Measurements from ENCODE around the gene STAB2. TPM values are rescaled to one million over a fixed set of nuclear protein-coding genes. Genes with fewer than 3 reads are reported as not detected.

Gene STAB2
- total RNA-seq, 1 donor from 2014 or later = not detected

GRCh38 chr12:103801709-103802585 lies 214.9 kb downstream of the STAB2 start:
- Mint-ChIP-seq H3K27ac (ENCODE audit: unreplicated experiment) (peak overlapping the region; percentile 84), H3K27me3 (ENCODE audit: low read depth) (no peaks in the 10 kb centered on the region), H3K9me3 (ENCODE audit: low read depth) (peaks cover 2% of the 10 kb centered on the region), H3K4me1 (ENCODE audit: low read depth) (peaks cover 61% of the 10 kb centered on the region), H3K36me3 (ENCODE audit: low read depth) (peaks cover 25% of the 10 kb centered on the region), H3K4me3 (ENCODE audit: unreplicated experiment) (no peak overlapping the region)
- DNase-seq (ENCODE audit: low spot score) = no peak
- TF ChIP-seq, protein P1, sequence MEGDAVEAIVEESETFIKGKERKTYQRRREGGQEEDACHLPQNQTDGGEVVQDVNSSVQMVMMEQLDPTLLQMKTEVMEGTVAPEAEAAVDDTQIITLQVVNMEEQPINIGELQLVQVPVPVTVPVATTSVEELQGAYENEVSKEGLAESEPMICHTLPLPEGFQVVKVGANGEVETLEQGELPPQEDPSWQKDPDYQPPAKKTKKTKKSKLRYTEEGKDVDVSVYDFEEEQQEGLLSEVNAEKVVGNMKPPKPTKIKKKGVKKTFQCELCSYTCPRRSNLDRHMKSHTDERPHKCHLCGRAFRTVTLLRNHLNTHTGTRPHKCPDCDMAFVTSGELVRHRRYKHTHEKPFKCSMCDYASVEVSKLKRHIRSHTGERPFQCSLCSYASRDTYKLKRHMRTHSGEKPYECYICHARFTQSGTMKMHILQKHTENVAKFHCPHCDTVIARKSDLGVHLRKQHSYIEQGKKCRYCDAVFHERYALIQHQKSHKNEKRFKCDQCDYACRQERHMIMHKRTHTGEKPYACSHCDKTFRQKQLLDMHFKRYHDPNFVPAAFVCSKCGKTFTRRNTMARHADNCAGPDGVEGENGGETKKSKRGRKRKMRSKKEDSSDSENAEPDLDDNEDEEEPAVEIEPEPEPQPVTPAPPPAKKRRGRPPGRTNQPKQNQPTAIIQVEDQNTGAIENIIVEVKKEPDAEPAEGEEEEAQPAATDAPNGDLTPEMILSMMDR (IDR thresholded peaks at IDR 0.05) = no peak

DNA sequence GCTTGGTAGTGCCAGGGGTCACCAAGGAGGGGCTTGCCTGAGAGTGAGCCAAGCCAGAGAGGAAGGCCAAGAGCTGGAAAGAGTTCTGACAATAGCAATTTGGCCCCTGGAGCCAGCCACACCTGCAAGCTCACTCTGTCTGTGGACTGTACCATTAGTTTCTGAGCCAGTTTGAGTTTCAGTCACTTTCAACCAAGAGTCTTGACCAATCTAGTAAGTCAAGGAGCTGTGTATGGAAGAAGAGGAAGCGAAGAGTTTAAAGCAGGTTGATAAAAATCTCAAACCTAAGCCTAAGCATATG lies 215.5 kb downstream of the STAB2 start:
- Mint-ChIP-seq H3K4me3 (ENCODE audit: unreplicated experiment) (no peak overlapping the region), H3K27ac (ENCODE audit: unreplicated experiment) (peak overlapping the region; percentile 84), H3K4me1 (ENCODE audit: low read depth) (peaks cover 65% of the 10 kb centered on the region), H3K9me3 (ENCODE audit: low read depth) (peaks cover 2% of the 10 kb centered on the region), H3K27me3 (ENCODE audit: low read depth) (no peaks in the 10 kb centered on the region), H3K36me3 (ENCODE audit: low read depth) (peaks cover 26% of the 10 kb centered on the region)
- no peak for DNase-seq (ENCODE audit: low spot score)
- TF ChIP-seq, protein P1 (IDR thresholded peaks at IDR 0.05) = no peak

DNA sequence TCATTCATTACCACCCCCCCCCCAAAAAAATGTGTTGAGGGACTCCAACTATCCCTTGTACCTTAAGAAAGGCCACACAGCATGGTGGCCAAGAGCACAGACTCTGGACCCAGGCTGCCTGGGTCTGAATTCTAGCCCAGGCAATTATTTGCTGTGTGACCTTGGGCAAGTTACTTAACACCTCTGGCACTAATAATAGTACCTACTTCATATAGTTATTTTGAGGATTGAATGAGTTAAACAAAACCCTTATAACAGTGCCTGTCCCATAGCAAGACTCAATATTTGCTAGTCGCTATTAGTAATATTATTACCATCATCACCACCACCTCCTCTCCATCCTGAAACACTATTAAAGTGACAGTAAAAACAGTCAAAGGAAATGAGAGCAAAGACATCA lies 216.8 kb downstream of the STAB2 start:
- peaks cover 2% of the 10 kb centered on the region for H3K9me3 Mint-ChIP-seq (ENCODE audit: low read depth)
- H3K36me3 Mint-ChIP-seq (ENCODE audit: low read depth) = peaks cover 24% of the 10 kb centered on the region
- no peak for DNase-seq (ENCODE audit: low spot score)
- no peak overlapping the region for H3K27ac Mint-ChIP-seq (ENCODE audit: unreplicated experiment)
- H3K4me1 Mint-ChIP-seq (ENCODE audit: low read depth) = peaks cover 65% of the 10 kb centered on the region
- no peak overlapping the region for H3K4me3 Mint-ChIP-seq (ENCODE audit: unreplicated experiment)
- TF ChIP-seq, protein P1 (IDR thresholded peaks at IDR 0.05) = no peak
- no peaks in the 10 kb centered on the region for H3K27me3 Mint-ChIP-seq (ENCODE audit: low read depth)

DNA sequence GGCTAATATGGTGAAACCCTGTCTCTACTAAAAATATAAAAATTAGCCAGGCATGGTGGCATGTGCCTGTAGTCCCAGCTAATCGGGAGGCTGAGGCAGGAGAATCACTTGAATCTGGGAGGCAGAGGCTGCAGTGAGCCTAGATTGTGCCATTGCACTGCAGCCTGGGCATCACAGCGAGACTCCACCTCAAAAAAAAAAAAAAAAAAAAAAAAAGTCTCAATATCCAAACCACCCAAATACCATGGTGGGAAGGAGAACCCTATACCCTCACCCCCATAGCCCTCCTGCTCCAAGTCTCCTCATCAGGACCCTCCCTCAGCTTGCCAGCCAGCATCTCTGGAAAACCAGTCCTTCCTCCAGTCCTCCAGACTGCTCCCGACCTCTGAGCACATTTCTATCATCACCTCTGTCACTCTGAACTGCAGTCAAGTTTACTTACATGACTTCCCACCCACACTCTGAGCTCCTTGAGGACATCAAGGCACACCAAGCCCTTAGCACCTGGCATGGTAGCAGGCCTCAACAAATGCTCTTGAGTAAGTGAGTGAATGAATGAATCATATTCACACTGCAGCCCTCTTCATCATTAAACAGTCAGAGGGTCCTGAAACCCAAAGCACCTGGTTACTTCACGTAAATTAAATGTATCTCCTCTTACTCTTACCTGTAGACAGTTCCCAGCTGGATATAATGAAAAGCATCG lies 218.7 kb downstream of the STAB2 start:
- Mint-ChIP-seq H3K27me3 (ENCODE audit: low read depth) (no peaks in the 10 kb centered on the region), H3K4me1 (ENCODE audit: low read depth) (peaks cover 50% of the 10 kb centered on the region), H3K9me3 (ENCODE audit: low read depth) (peaks cover 2% of the 10 kb centered on the region), H3K27ac (ENCODE audit: unreplicated experiment) (peak overlapping the region; percentile 60), H3K4me3 (ENCODE audit: unreplicated experiment) (no peak overlapping the region), H3K36me3 (ENCODE audit: low read depth) (peaks cover 27% of the 10 kb centered on the region)
- TF ChIP-seq, protein P1 (IDR thresholded peaks at IDR 0.05) = no peak
- DNase-seq (ENCODE audit: low spot score) = no peak

GRCh38 chr12:103806803-103807202 lies 219.7 kb downstream of the STAB2 start:
- H3K27ac Mint-ChIP-seq (ENCODE audit: unreplicated experiment) = no peak overlapping the region
- TF ChIP-seq, protein P1 (IDR thresholded peaks at IDR 0.05) = no peak

More at GRCh38 chr12:103806803-103807202, 219.7 kb downstream of the STAB2 start:
- no peak overlapping the region for H3K4me3 Mint-ChIP-seq (ENCODE audit: unreplicated experiment)
- peaks cover 2% of the 10 kb centered on the region for H3K9me3 Mint-ChIP-seq (ENCODE audit: low read depth)
- peaks cover 33% of the 10 kb centered on the region for H3K36me3 Mint-ChIP-seq (ENCODE audit: low read depth)
- peaks cover 46% of the 10 kb centered on the region for H3K4me1 Mint-ChIP-seq (ENCODE audit: low read depth)
- DNase-seq (ENCODE audit: low spot score) = no peak
- H3K27me3 Mint-ChIP-seq (ENCODE audit: low read depth) = no peaks in the 10 kb centered on the region

Data from chondrocyte (in vitro differentiated cells).